ENCODE measurements around the gene CARD9.

GRCh38 chr9:136421791-136422190 is 48.3 kb upstream of the CARD9 start:
- TF ChIP-seq CTCF (conservative IDR thresholded peaks at IDR 0.05; ENCODE audit: low read depth, low read length) (no peak), EZH2phosphoT487 (IDR thresholded peaks at IDR 0.05; ENCODE audit: borderline replicate concordance, low read length) (no peak)
